GM12878 (cell line): ENCODE data around the gene CACNA2D1. TPM values are rescaled to one million over a fixed set of nuclear protein-coding genes. Genes with fewer than 3 reads are reported as not detected.

Experiments
- ATAC-seq: fragments of 200-7000 bp; cut with Tn5 transposase; 3 replicates; pipeline ENCODE4 v1.9.1; 2020; ENCODE audit warnings: mild to moderate bottlenecking, moderate library complexity
- BruUV-seq: library from RNA; stranded (reverse); fragments of 400-500 nt; replicated peaks from 2 replicates; lab custom pipeline; 2021; lab: Mats Ljungman, UMichigan
- CTCF ChIA-PET: fragments of 300-600 bp; sonication (Branson Sonifier 250); formaldehyde crosslinking; extraction: SDS; loops from one replicate; lab custom pipeline; 2021; ENCODE audit warnings: inconsistent platforms; lab: Yijun Ruan, JAX
- POLR2A ChIA-PET: fragments of 350-600 bp; formaldehyde crosslinking; extraction: SDS; loops from one replicate; lab custom pipeline; 2021; ENCODE audit warnings: inconsistent platforms; lab: Charles Lee
- RAD21 ChIA-PET: fragments of 300-600 bp; sonication (Branson Sonifier 250); formaldehyde crosslinking; loops from one replicate; lab custom pipeline; 2023; ENCODE audit warnings: antibody characterized with exemption; ENCODE audit not compliant: unreplicated experiment; lab: Charles Lee
- SMC1A ChIA-PET: fragments of 300-600 bp; sonication (Branson Sonifier 250); formaldehyde crosslinking; loops from one replicate; lab custom pipeline; 2023; ENCODE audit not compliant: unreplicated experiment, uncharacterized antibody; lab: Charles Lee
- DNase-seq: peaks from one replicate; pipeline ENCODE4 v3.0.0-alpha.2; 2011; ENCODE audit warnings: low read depth, low spot score
- FAIRE-seq: peaks from 3 replicates; lab custom pipeline; 2011; peaks lifted over from hg19 to GRCh38; lab: Jason Lieb, UNC
- H2AFZ ChIP-seq: 2 replicates; pipeline ENCODE4 v1.6.0; 2011; ENCODE audit warnings: low read depth, low read length, control low read depth; ENCODE audit not compliant: control insufficient read depth
- H3K27ac ChIP-seq: 2 replicates; pipeline ENCODE4 v1.5.1; 2011; ENCODE audit warnings: control low read depth; ENCODE audit not compliant: control insufficient read depth, insufficient read depth
- H3K27me3 ChIP-seq, 2 experiments: replicated peaks in 1 of 2; 2 replicates each; pipeline versions ENCODE4 v1.6.0 to v1.6.1; 2011; ENCODE audit warnings: low read length in 1 of 2; ENCODE audit not compliant: control insufficient read depth in 2 of 2, insufficient read depth in 2 of 2
- H3K36me3 ChIP-seq, 2 experiments: 2 replicates each; pipeline ENCODE4 v1.5.1; 2011; ENCODE audit warnings: low read length in 1 of 2; ENCODE audit not compliant: control insufficient read depth in 2 of 2, insufficient read depth in 2 of 2
- H3K4me1 ChIP-seq: 2 replicates; pipeline ENCODE4 v1.6.1; 2011; ENCODE audit warnings: mild to moderate bottlenecking, low read length, moderate library complexity, mixed read lengths; ENCODE audit not compliant: control insufficient read depth, insufficient read depth
- H3K4me2 ChIP-seq: 2 replicates; pipeline ENCODE4 v1.6.0; 2011; ENCODE audit warnings: control low read depth; ENCODE audit not compliant: control insufficient read depth, insufficient read depth
- H3K4me3 ChIP-seq: fragments of 200-600 bp; sonication (generic); 2 replicates; pipeline ENCODE4 v1.5.1; 2016
- H3K79me2 ChIP-seq: 2 replicates; pipeline ENCODE4 v1.6.0; 2011; ENCODE audit warnings: low read length; ENCODE audit not compliant: control insufficient read depth, insufficient read depth
- H3K9ac ChIP-seq: 2 replicates; pipeline ENCODE4 v1.8.0; 2011; ENCODE audit warnings: low read length, control low read depth, mixed read lengths; ENCODE audit not compliant: control insufficient read depth, insufficient read depth
- H3K9me3 ChIP-seq: replicated peaks from 3 replicates; pipeline ENCODE4 v1.5.1; 2011; ENCODE audit warnings: mild to moderate bottlenecking, low read length; ENCODE audit not compliant: control insufficient read depth, insufficient read depth
- H4K20me1 ChIP-seq: 2 replicates; pipeline ENCODE4 v1.6.0; 2011; ENCODE audit not compliant: control insufficient read depth, insufficient read depth
- BRCA1 ChIP-seq: IDR thresholded peaks from 2 replicates; pipeline ENCODE4 v1.6.1; 2011; ENCODE audit warnings: low read depth, low read length, improper control_type of control experiment
- E2F8 ChIP-seq: fragments of 450-650 bp; IDR thresholded peaks from 2 replicates; pipeline ENCODE4 v1.6.1; 2018; ENCODE audit warnings: mild to moderate bottlenecking, low read depth, moderate library complexity; ENCODE audit not compliant: partially characterized antibody
- ETV6 ChIP-seq, 2 experiments: fragments of 450-650 bp in 1 of 2; IDR thresholded peaks in 1 of 2; conservative IDR thresholded peaks in 1 of 2; 2 replicates each; pipeline ENCODE4 v1.6.1; 2014; ENCODE audit warnings: antibody characterized with exemption in 1 of 2, borderline replicate concordance in 1 of 2, low read depth in 1 of 2, mild to moderate bottlenecking in 1 of 2, moderate library complexity in 1 of 2
- MLLT1 ChIP-seq: fragments of 450-650 bp; IDR thresholded peaks from 2 replicates; pipeline ENCODE4 v1.6.1; 2016; ENCODE audit warnings: mild to moderate bottlenecking
- POLR2A ChIP-seq: IDR thresholded peaks from 2 replicates; pipeline ENCODE4 v1.6.1; 2011; ENCODE audit warnings: low read depth, mild to moderate bottlenecking, low read length
- SMARCA5 ChIP-seq: fragments of 450-650 bp; IDR thresholded peaks from 2 replicates; pipeline ENCODE4 v1.6.1; 2017; ENCODE audit warnings: mild to moderate bottlenecking
- SRF ChIP-seq, 2 experiments: IDR thresholded peaks; 2 replicates each; pipeline ENCODE4 v1.6.1; 2011; ENCODE audit warnings: low read depth in 2 of 2, low read length in 2 of 2, mild to moderate bottlenecking in 1 of 2, moderate library complexity in 1 of 2
- TBL1XR1 ChIP-seq: IDR thresholded peaks from 2 replicates; pipeline ENCODE4 v1.6.1; 2012; ENCODE audit warnings: low read depth, low read length, improper control_type of control experiment
- whole genome bisulfite sequencing: methylation state at CpG from one replicate; pipeline ENCODE4 v1.1.6; 2016; ENCODE audit warnings: low lambda C conversion rate; ENCODE audit not compliant: insufficient replicate concordance, insufficient coverage; ENCODE audit errors: missing lambda C conversion rate; 5-methylcytosine and 5-hydroxymethylcytosine counted together
- in situ Hi-C: fragments of 300-500 bp; cut with MboI; formaldehyde crosslinking; loops from 9 replicates; pipeline ENCODE4 v1.14.3; 2018; ENCODE audit warnings: mixed read lengths
- intact Hi-C: fragments of 100-400 bp; cut with micrococcal nuclease; formaldehyde crosslinking; loops from one replicate; pipeline ENCODE4 v1.14.2; 2022; ENCODE audit not compliant: unreplicated experiment
- polyA plus RNA-seq, 11 experiments: library from polyadenylated mRNA; depleted of rRNA in 4 of 11; unstranded in 6 of 11; stranded (reverse) in 5 of 11; fragments of >200 nt; fragmentation: Nextera tagmentation in 4 of 11; fragmentation: Illumina TruSeq in 1 of 11; extraction: Ambion mirVana in 4 of 11; extraction: Trizol in 1 of 11; gene quantifications; 1 replicate in 1 of 11; 2 replicates in 10 of 11; pipeline versions ENCODE4 v1.2.1 to v1.2.3, GENCODE V29; 2011 to 2016; ENCODE audit warnings: inconsistent platforms in 2 of 11, missing spikeins in 2 of 11, low read depth in 1 of 11
- total RNA-seq, 4 experiments: library from RNA; depleted of rRNA in 3 of 4; stranded (reverse); fragments of >200 nt in 3 of 4; fragmentation: Illumina TruSeq in 1 of 4; extraction: Trizol in 1 of 4; gene quantifications; 2 replicates each; pipeline versions ENCODE4 v1.2.1 to v1.2.3, GENCODE V29; 2013 to 2021

Gene CACNA2D1
- total and polyA plus RNA-seq, 10 of the 15 experiments (the other 5 are each of a cell fraction or from before 2014, with no cell fraction given): 0.14 to 14.8 (median 0.97) TPM

DNA sequence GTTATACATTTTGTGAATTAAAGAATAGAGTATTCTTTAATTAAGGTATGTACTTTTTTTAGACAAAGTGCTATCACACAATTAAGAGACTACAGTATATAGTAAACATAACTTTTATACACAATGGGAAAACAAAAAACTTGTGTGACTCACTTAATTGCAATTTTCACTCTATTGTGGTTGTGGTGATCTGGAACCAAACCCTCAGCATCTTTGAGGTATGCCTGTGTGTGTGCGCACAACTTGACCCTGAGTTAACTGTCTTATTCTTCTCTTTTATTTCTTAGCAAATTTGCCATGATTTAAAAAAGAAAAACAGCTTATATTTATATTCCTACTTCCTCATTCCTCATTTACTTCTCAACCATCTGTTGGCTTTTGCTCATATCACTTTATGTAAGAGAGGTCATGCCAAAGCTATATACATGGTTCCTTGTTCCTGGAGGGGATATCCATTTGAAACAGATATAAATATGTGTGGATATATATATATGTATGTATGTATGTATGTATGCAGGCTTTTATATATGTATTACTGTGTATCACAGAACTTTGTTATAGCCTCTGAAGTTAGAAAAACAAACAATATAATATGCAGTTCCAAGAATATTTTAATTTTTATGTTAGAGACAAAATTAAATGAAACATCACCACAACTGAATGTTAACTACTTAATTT, 414.2 kb downstream of the CACNA2D1 start (continued):
- TF ChIP-seq E2F8 (no peak), ETV6 (conservative IDR thresholded peaks at IDR 0.05 in 1 of 2, IDR thresholded peaks at IDR 0.05 in 1 of 2; ENCODE audit: borderline replicate concordance in 1 of 2, low read depth in 1 of 2) (no peak)
- TF ChIP-seq, all 136 proteins: peak for 0

- no peak overlapping the region for H3K4me3 ChIP-seq
- no peak overlapping the region for H3K9ac ChIP-seq
- H2AFZ ChIP-seq: no peak overlapping the region
- 8% methylated on average over 1 of the region's 1 CpG for WGBS
- no peaks in the 10 kb centered on the region for H3K79me2 ChIP-seq
- RAD21 ChIA-PET: interaction anchor here (1.4 kb wide), 1 partner anchor 14 kb away, joined by 3 read pairs; no protein-coding TSS in a partner anchor
- ATAC-seq: no peak
- H3K4me1 ChIP-seq: no peaks in the 10 kb centered on the region
- no peak for DNase-seq
- no peaks in the 10 kb centered on the region for H4K20me1 ChIP-seq
- H3K4me2 ChIP-seq: no peak overlapping the region
- H3K27me3 ChIP-seq: no peaks in the 10 kb centered on the region
- intact Hi-C loops: no loop called here
- CTCF ChIA-PET: interaction anchor here (1.0 to 1.9 kb wide), 3 partner anchors 13 to 526 kb away, joined by 3 to 5 read pairs (median 3); no protein-coding TSS in a partner anchor
- SMC1A ChIA-PET: interaction anchor here (0.7 to 2.1 kb wide), 3 partner anchors 13 to 72 kb away, joined by 3 to 13 read pairs (median 3); no protein-coding TSS in a partner anchor
- no peak for FAIRE-seq
- H3K9me3 ChIP-seq: no peaks in the 10 kb centered on the region
- POLR2A ChIA-PET: no interaction called here
- no peak overlapping the region for H3K27ac ChIP-seq
- TF ChIP-seq E2F8: no peak
- no peak for TF ChIP-seq SMARCA5
- no peak for TF ChIP-seq SRF (IDR thresholded peaks at IDR 0.05; ENCODE audit: low read depth in 2 of 2, low read length in 2 of 2)
- TF ChIP-seq BRCA1: no peak
- TF ChIP-seq TBL1XR1: no peak
- no peak for TF ChIP-seq MLLT1
- TF ChIP-seq POLR2A: no peak
- TF ChIP-seq, all 136 proteins: peak for 0
- in situ Hi-C loops: no loop called here
- H3K36me3 ChIP-seq: no peaks in the 10 kb centered on the region
- BruUV-seq: no TSS peak
Observed at GRCh38 chr7:82028097-82028496, 415.5 kb downstream of the CACNA2D1 start.
